ENCODE data around the gene MUCL3. TPM values are rescaled to one million over a fixed set of nuclear protein-coding genes. Genes with fewer than 3 reads are reported as not detected.

Gene MUCL3, protein sequence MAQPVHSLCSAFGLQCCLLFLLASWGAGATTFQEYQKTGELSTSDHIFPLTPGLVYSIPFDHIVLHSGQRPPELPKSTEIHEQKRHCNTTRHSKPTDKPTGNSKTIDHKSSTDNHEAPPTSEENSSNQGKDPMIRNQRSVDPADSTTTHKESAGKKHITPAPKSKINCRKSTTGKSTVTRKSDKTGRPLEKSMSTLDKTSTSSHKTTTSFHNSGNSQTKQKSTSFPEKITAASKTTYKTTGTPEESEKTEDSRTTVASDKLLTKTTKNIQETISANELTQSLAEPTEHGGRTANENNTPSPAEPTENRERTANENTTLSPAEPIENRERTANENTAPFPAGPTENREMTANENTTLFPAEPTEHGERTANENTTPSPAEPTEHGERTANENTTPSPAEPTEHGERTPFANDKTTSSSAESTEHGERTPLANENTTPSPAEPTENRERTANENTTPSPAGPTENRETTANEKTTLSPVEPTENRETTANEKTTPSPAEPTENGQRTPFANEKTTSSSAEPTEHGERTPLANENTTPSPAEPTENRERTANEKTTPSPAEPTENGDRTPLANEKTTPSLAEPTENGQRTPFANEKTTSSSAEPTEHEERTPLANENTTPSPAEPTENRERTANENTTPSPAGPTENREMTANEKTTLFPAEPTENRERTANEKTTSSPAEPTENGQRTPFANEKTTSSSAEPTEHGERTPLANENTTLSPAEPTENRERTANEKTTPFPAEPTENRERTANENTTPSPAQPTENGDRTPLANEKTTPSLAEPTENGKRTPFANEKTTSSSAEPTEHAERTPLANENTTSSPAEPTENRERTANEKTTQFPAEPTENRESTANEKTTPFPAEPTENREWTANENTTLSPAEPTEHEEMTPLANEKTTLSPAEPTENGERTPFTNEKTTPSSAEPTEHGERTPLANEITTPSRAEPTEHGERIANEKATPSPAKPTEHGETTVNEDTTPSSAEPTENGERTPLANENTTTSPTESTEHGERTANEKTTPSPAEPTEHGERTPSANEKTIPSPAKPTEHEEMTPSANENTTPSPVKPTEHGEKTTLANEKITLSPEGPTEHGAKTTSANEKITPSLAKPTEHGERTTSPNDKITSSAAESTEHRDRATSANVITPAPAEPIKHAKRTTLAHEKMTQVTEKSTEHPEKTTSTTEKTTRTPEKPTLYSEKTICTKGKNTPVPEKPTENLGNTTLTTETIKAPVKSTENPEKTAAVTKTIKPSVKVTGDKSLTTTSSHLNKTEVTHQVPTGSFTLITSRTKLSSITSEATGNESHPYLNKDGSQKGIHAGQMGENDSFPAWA (N-terminal part only)
- total RNA-seq, result not detected in 2 replicates

GRCh38 chr6:30940361-30940986 is at the start of gene MUCL3:
Gene MUCL3 (plus strand): TSS chr6:30940973. CDS start chr6:30941000, 27 bp downstream.

DNA sequence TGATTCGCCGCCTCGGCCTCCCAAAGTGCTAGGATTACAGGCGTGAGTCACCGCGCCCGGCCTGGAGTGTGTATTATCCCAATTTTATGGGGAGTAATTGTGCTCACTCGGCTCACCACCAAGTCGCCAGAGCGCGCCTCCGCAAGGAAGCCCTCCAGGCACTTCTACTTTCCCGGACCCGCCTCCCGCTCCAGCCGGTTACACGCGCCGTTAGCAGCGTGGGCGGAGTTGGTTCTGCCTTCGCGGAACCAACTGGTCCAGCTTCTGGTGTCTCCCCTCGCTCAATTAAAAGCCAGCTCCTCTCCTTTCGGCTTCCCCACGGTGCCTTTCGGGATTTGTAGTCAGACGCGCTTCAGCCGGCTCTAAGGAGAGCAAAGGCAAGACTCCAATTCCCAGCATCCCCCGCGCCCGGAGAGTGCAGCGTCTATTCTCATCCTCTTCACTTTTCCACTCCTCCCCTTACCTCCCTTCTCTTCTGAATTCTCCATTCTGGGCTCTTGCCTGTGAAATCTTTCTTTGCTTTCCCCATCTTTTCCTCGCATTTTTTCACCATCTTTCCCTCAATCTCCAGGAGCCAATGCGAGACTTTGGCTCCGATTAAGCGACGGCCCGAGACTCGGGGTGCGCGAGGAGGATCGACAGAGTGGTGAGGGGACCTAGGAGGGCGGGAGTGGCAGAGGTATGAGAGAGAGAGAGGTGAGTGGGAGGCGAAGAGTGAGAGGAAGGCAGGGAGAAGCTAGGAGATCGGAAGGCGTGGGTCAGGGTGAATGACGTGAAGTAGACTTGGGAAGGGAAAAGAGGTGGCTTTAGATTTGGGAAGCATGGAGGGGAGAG is 32.8 kb upstream of the MUCL3 start, which contains the start of gene GTF2H4:
Gene GTF2H4, plus strand, starts transcription at position 450 of the 834 bp plus-strand sequence.

DNA sequence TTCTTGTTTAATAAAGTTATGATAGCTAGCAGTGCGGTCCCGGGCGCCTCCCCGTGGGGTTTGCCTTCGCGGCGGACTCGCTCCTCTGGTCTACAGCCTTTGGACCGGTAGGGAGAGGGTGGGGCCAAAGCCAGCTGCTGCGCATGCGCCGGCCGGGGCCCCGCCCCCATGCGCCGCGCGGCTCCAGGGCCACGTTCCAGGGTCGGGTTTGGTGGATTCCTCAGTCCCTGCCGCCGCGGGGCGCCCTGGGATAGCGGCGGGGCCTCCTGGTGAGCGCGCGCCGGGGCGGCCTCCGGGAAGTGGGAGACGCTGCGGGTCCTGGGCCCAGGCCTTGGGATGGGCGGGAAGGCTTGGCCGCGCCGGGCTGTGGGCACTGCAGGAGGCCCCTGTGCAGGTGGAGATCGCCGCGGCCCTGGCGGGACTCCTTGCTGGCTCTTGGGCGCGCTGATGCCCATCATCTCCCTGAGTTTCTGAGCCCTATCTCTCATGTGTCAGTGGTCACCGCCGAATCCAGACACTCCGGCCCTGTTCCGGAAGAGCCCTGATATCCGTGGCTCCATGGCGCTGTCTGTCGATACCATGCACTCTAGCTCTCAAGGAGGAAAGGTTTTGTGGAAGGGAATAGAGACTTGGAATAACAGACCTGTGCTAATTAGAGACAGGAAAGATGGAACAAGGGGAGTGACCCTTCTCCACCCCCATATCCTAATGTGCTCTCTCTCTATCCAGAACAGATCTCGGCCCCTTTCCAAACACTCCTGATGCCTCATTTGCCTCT is 26.5 kb upstream of the MUCL3 start, which contains the start of gene VARS2:
Gene VARS2, plus strand, starts transcription at position 163 of the 778 bp plus-strand sequence. Its CDS starts 599 bp downstream, at position 762.

DNA sequence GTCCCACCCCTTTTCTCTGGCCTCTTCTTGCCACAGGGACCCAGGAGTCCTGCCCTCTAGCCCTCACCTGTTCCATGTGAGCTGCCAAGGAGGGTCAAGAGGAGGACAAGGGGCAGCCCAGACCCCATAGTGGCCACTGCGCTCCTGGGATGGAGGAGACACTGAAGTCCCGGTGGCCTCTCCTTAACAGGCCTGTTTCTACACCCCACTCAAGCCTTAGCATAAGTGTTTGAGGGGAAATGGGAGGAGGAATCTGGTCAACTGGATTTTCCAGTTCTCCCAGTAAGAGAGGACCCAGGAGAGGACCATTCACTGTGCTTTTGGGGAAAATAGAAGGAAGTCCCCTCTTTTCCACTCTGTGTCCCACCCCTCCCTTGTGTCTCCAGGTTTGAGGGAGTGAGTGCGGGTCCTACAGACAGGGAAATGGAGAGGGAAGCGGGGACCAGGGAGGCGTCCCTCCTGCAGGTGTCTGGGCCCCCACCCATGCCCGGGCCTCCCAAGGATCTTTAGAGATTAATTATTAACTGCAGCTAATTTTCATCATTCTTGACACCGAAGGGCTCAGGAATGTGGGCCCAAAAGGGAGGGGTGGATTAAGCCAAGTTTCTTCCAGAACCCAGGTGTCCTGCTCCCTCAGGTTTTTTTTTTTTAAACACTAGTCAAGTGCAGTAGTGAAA is 8.7 kb upstream of the MUCL3 start, which contains the start of gene SFTA2:
Gene SFTA2, minus strand, starts transcription at position 202 of the 677 bp plus-strand sequence. Its CDS starts 74 bp downstream, at position 128.

DNA sequence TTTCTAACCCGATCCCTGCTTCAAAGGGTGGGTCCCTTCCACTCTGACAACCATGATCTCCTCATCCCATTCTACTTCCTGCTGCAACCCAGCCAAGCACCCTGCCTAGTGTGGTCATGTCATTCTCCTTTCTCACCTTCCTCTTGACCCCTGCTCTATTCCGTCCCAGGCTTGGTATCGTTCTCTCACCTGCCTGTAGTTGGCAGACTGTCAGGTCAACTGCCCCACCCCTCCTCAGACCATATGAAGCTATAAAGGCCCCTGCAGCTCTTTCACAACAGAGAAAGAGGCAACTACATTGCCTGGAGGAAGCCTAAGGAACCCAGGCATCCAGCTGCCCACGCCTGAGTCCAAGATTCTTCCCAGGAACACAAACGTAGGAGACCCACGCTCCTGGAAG is 42.7 kb downstream of the MUCL3 start, which contains the start of gene MUC21:
Gene MUC21, plus strand, starts transcription at position 280 of the 400 bp plus-strand sequence. CDS start 241 bp downstream, outside the sequence.

Other genes starting within 250 kb of the MUCL3 start
- gene NRM, start 250.0 kb upstream of the MUCL3 start, total RNA-seq, result 1.4 and 1.7 TPM in 2 replicates
- 2.4 and 3.2 TPM in 2 replicates for gene MDC1, start 223.7 kb upstream of the MUCL3 start, total RNA-seq
- 409 and 447 TPM in 2 replicates for gene TUBB, start 220.6 kb upstream of the MUCL3 start, total RNA-seq
- 95.8 and 103 TPM in 2 replicates for gene FLOT1, start 198.3 kb upstream of the MUCL3 start, total RNA-seq
- 15.0 and 16.7 TPM in 2 replicates for gene IER3, start 196.4 kb upstream of the MUCL3 start, total RNA-seq
- gene DDR1, start 56.5 kb upstream of the MUCL3 start, total RNA-seq, result 21.1 and 28.9 TPM in 2 replicates
- 10.3 and 10.6 TPM in 2 replicates for gene GTF2H4, start 32.8 kb upstream of the MUCL3 start, total RNA-seq
- 13.4 and 14.9 TPM in 2 replicates for gene VARS2, start 26.7 kb upstream of the MUCL3 start, total RNA-seq
- not detected in 2 replicates for gene SFTA2, start 8.8 kb upstream of the MUCL3 start, total RNA-seq
- not detected in 2 replicates for gene MUC21, start 42.7 kb downstream of the MUCL3 start, total RNA-seq
- not detected in 2 replicates for gene MUC22, start 69.5 kb downstream of the MUCL3 start, total RNA-seq
- not detected in 2 replicates for gene C6orf15, start 171.6 kb downstream of the MUCL3 start, total RNA-seq
- 1.4 and 2.8 TPM in 2 replicates for gene PSORS1C1, start 173.8 kb downstream of the MUCL3 start, total RNA-seq
- gene CDSN, start 179.5 kb downstream of the MUCL3 start, total RNA-seq, result not detected in 2 replicates
- not detected in 2 replicates for gene PSORS1C2, start 198.1 kb downstream of the MUCL3 start, total RNA-seq
- gene CCHCR1, start 216.8 kb downstream of the MUCL3 start, total RNA-seq, result 19.7 and 23.5 TPM in 2 replicates
- 1.9 and 5.0 TPM in 2 replicates for gene TCF19, start 217.6 kb downstream of the MUCL3 start, total RNA-seq
- gene POU5F1, start 229.7 kb downstream of the MUCL3 start, total RNA-seq, result not detected in 2 replicates